DND-41 (cell line): Measurements from ENCODE around the gene MREG.

ENCODE experiments used
- EZH2 ChIP-seq: IDR thresholded peaks from 3 replicates; pipeline ENCODE4 v1.6.1; 2012; ENCODE audit warnings: borderline replicate concordance, low read depth, mild to moderate bottlenecking, moderate library complexity, low read length, inconsistent platforms; ENCODE audit not compliant: severe bottlenecking
- TF ChIP-seq, protein P1 (sequence below): IDR thresholded peaks from 2 replicates; pipeline ENCODE4 v1.5.1; 2012; ENCODE audit warnings: borderline replicate concordance, low read length, moderate library complexity, mild to moderate bottlenecking; ENCODE audit not compliant: poor library complexity, severe bottlenecking; ENCODE audit errors: extremely low read depth

DNA sequence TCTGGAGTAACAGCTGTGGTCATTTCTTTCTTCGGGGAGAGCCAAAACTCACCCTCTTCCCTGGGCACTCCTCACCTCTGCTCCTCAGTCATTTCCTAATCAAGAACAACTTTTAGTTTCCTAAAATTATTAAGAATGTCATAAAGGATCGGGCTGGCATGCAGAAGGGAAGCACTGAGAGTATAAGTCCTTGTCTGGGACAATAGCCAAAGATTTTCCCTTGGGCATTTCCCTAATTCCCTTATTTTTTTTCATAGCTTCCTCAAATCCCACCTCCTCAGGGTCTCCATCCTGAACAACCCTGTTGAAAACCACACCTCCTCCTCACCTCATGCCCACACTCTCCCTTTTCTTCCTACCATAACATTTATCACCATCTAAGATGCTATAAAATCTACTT, 115.0 kb downstream of the MREG start:
- TF ChIP-seq, protein P1, sequence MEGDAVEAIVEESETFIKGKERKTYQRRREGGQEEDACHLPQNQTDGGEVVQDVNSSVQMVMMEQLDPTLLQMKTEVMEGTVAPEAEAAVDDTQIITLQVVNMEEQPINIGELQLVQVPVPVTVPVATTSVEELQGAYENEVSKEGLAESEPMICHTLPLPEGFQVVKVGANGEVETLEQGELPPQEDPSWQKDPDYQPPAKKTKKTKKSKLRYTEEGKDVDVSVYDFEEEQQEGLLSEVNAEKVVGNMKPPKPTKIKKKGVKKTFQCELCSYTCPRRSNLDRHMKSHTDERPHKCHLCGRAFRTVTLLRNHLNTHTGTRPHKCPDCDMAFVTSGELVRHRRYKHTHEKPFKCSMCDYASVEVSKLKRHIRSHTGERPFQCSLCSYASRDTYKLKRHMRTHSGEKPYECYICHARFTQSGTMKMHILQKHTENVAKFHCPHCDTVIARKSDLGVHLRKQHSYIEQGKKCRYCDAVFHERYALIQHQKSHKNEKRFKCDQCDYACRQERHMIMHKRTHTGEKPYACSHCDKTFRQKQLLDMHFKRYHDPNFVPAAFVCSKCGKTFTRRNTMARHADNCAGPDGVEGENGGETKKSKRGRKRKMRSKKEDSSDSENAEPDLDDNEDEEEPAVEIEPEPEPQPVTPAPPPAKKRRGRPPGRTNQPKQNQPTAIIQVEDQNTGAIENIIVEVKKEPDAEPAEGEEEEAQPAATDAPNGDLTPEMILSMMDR = no peak
- no peak for TF ChIP-seq EZH2
